Nephron (organoid): Measurements from ENCODE around the gene ERGIC3.

Experiments used
- H3K27ac Mint-ChIP-seq, 3 experiments: 2 replicates each; pipeline ENCODE4 v1.8.0; 2020; ENCODE audit warnings: mixed read lengths in 3 of 3, mild to moderate bottlenecking in 2 of 3, moderate library complexity in 1 of 3
- H3K27me3 Mint-ChIP-seq: 2 replicates; pipeline ENCODE4 v1.8.0; 2021; ENCODE audit warnings: low read depth, mild to moderate bottlenecking, moderate library complexity, mixed read lengths
- H3K36me3 Mint-ChIP-seq: 2 replicates; pipeline ENCODE4 v1.8.0; 2020; ENCODE audit warnings: low read depth, mixed read lengths
- H3K4me1 Mint-ChIP-seq: 2 replicates; pipeline ENCODE4 v1.8.0; 2020; ENCODE audit warnings: mixed read lengths
- H3K4me3 Mint-ChIP-seq, 3 experiments: 2 replicates each; pipeline ENCODE4 v1.8.0; 2020; ENCODE audit warnings: mild to moderate bottlenecking in 3 of 3, mixed read lengths in 3 of 3, moderate library complexity in 2 of 3
- H3K9me3 Mint-ChIP-seq: 2 replicates; pipeline ENCODE4 v1.8.0; 2020; ENCODE audit warnings: mixed read lengths
- TF ChIP-seq, protein P1 (sequence below), 3 experiments: fragments of 200-600 bp; sonication (generic); IDR thresholded peaks; one replicate each; pipeline ENCODE4 v1.5.0; 2021; ENCODE audit warnings: antibody characterized with exemption in 3 of 3; ENCODE audit not compliant: unreplicated experiment in 3 of 3

Gene ERGIC3

DNA sequence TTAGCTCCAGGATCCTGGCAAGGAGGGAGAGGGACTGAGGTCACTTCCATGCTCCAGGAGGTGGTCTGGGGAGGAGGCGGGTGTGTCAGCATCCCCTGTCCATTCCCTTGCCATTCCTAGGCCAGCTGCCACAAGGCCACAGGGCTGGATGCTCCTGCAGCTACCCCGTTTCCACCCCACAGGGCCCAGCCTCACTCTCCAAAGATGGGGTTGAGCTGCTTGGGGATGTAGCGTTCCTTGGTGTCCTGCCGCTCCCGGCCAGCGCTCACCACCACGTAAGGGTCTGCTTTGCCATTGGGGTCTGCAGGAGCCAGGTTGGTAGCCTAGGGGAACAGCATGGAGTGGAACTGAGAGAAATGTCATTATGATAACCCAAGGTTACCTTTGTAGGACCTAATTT is 23.0 kb downstream of the ERGIC3 start:
- TF ChIP-seq, protein P1, sequence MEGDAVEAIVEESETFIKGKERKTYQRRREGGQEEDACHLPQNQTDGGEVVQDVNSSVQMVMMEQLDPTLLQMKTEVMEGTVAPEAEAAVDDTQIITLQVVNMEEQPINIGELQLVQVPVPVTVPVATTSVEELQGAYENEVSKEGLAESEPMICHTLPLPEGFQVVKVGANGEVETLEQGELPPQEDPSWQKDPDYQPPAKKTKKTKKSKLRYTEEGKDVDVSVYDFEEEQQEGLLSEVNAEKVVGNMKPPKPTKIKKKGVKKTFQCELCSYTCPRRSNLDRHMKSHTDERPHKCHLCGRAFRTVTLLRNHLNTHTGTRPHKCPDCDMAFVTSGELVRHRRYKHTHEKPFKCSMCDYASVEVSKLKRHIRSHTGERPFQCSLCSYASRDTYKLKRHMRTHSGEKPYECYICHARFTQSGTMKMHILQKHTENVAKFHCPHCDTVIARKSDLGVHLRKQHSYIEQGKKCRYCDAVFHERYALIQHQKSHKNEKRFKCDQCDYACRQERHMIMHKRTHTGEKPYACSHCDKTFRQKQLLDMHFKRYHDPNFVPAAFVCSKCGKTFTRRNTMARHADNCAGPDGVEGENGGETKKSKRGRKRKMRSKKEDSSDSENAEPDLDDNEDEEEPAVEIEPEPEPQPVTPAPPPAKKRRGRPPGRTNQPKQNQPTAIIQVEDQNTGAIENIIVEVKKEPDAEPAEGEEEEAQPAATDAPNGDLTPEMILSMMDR (IDR thresholded peaks at IDR 0.05; ENCODE audit: unreplicated experiment in 3 of 3): no peak

DNA sequence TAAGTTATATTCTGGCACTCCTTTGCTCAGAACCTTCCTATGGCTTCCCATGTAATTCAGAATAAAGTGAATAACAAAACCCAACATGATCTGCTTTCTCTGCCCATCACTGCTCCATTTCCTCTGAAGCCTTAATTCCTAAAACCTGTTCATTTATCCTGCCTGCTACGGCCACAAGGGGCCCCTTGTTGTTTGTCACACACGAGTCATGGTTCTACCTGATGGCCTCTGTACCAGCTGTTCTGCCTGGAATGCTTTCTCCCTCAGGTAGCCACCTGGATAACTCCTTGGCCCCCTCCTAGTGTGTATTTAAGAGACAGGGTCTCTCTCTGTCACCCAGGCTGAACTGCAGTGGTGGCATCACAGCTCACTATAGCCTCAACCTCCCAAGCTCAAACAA is 26.8 kb downstream of the ERGIC3 start:
- no peaks in the 10 kb centered on the region for H3K4me1 Mint-ChIP-seq
- peaks cover 10% of the 10 kb centered on the region for H3K36me3 Mint-ChIP-seq
- H3K27me3 Mint-ChIP-seq: peaks cover 3% of the 10 kb centered on the region
- no peak overlapping the region for H3K27ac Mint-ChIP-seq
- no peak overlapping the region for H3K4me3 Mint-ChIP-seq
- TF ChIP-seq, protein P1 (IDR thresholded peaks at IDR 0.05; ENCODE audit: unreplicated experiment in 3 of 3): peak in 1 of 3 experiments; percentile 9
- H3K9me3 Mint-ChIP-seq: peaks cover 4% of the 10 kb centered on the region

More for the DNA sequence above, 23.0 kb downstream of the ERGIC3 start:
- Mint-ChIP-seq H3K27me3 (peaks cover 3% of the 10 kb centered on the region), H3K4me1 (no peaks in the 10 kb centered on the region), H3K36me3 (no peaks in the 10 kb centered on the region), H3K4me3 (no peak overlapping the region), H3K27ac (no peak overlapping the region), H3K9me3 (no peaks in the 10 kb centered on the region)

DNA sequence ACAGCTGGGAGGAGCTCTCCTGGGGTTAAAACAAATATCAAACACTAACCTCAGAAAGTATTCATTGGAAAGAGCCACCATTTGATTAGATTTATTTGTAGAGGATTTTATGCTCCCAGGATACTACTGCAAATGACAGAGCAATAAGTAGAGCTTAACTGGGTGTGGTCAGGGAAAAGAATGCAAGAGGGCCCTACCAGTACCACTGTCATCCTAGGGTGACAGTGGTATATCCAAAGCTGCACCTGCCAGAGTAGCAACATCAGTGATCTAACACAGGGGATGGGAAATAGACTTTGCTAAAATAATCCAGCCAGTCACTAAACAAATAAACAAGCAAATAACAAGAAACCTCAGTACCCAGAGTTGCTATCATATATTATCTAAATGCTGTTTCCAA is 29.7 kb downstream of the ERGIC3 start:
- Mint-ChIP-seq H3K4me3 (no peak overlapping the region), H3K36me3 (peaks cover 20% of the 10 kb centered on the region), H3K27me3 (peaks cover 9% of the 10 kb centered on the region), H3K27ac (no peak overlapping the region), H3K4me1 (no peaks in the 10 kb centered on the region), H3K9me3 (peaks cover 10% of the 10 kb centered on the region)
- TF ChIP-seq, protein P1 (IDR thresholded peaks at IDR 0.05; ENCODE audit: unreplicated experiment in 3 of 3): no peak

DNA sequence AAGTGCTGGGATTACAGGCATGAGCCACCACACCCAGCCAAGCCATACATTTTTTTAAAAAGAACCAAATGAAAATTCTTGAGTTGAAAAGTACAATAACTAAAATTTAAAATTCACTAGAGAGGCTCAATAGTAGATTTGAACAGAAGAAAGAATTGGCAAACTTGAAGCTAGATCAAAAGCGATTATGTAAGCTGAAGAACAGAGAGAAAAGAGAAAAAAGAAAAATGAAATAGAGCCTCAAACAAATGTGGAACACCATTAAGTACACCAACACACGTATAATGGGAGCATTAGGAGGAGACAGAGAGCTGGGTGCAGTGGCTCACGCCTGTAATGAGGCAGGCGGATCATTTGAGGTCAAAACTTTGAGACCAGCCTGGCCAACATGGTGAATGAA is 31.0 kb downstream of the ERGIC3 start:
- TF ChIP-seq, protein P1 (IDR thresholded peaks at IDR 0.05; ENCODE audit: unreplicated experiment in 3 of 3): no peak
- Mint-ChIP-seq H3K9me3 (peaks cover 10% of the 10 kb centered on the region), H3K36me3 (peaks cover 20% of the 10 kb centered on the region), H3K4me1 (no peaks in the 10 kb centered on the region), H3K4me3 (no peak overlapping the region), H3K27ac (no peak overlapping the region), H3K27me3 (peaks cover 9% of the 10 kb centered on the region)

DNA sequence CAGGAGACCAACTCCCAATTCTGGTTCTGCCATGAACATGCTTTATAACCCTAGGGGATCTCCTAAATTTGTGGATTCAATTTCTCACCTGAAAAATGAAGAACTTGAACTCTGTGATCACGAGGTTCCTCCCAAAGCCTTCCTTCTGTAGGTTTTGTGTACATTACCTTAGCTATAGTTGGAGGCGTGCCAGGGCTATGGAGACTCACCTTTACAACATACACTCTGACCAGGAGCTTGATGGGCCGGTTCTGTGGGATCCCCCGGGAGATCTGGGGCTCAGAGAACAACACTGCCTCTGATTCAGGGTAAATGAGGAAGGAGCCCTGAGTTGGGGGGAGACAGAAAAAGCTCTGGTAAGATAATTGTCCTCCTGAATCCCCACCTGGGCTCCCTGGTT is 34.1 kb downstream of the ERGIC3 start:
- TF ChIP-seq, protein P1 (IDR thresholded peaks at IDR 0.05; ENCODE audit: unreplicated experiment in 3 of 3): no peak
- H3K27me3 Mint-ChIP-seq: peaks cover 6% of the 10 kb centered on the region
- peaks cover 20% of the 10 kb centered on the region for H3K36me3 Mint-ChIP-seq
- no peak overlapping the region for H3K4me3 Mint-ChIP-seq
- H3K4me1 Mint-ChIP-seq: no peaks in the 10 kb centered on the region
- H3K9me3 Mint-ChIP-seq: peaks cover 10% of the 10 kb centered on the region
- H3K27ac Mint-ChIP-seq: no peak overlapping the region

DNA sequence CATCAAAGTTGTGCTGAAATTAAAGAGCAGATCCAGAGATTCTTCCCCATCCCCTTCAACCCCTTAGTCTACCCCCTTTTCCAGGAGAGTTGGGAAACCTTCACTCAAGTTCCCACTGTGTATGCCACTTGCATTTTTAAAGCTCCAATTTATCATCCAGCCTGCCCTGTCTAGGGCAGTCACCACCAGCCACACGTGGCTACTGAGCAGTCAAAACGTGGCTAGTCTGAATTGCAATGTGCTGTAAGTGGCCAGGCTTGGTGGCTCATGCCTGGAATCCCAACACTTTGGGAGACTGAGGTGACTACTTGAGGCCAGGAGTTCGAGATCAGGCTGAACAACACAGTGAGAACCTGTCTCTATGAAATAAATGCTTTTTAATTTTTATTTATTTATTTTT is 34.9 kb downstream of the ERGIC3 start:
- H3K27me3 Mint-ChIP-seq: peaks cover 6% of the 10 kb centered on the region
- no peak overlapping the region for H3K4me3 Mint-ChIP-seq
- H3K4me1 Mint-ChIP-seq: no peaks in the 10 kb centered on the region
- peaks cover 10% of the 10 kb centered on the region for H3K9me3 Mint-ChIP-seq
- H3K36me3 Mint-ChIP-seq: peaks cover 15% of the 10 kb centered on the region
- TF ChIP-seq, protein P1 (IDR thresholded peaks at IDR 0.05; ENCODE audit: unreplicated experiment in 3 of 3): no peak
- no peak overlapping the region for H3K27ac Mint-ChIP-seq
